Muscle layer of duodenum (tissue), 2 donors: ENCODE measurements around the gene ARID4B.
"Not testable (repeated sequence)": the region's sequence is repeated elsewhere in the genome, so short reads cannot be mapped to it uniquely, and the experiment has no call there.

Source experiments
- H3K27ac ChIP-seq: one replicate; pipeline ENCODE4 v1.7.0; 2013; ENCODE audit warnings: mild to moderate bottlenecking, low read length
- H3K27me3 ChIP-seq: one replicate; pipeline ENCODE4 v1.7.0; 2013; ENCODE audit warnings: low read depth, mild to moderate bottlenecking, control low read depth, low read length
- H3K36me3 ChIP-seq, 2 donors: one replicate each; pipeline ENCODE4 v1.7.0; 2013; ENCODE audit warnings: low read length in 2 of 2, control low read depth in 1 of 2, mild to moderate bottlenecking in 1 of 2; ENCODE audit not compliant: insufficient read depth in 2 of 2, control insufficient read depth in 1 of 2
- H3K4me1 ChIP-seq, 2 donors: one replicate each; pipeline ENCODE4 v1.7.0; 2013; ENCODE audit warnings: low read length in 2 of 2, mild to moderate bottlenecking in 2 of 2, control low read depth in 1 of 2, moderate library complexity in 1 of 2; ENCODE audit not compliant: insufficient read depth in 2 of 2, control insufficient read depth in 1 of 2
- H3K4me3 ChIP-seq, 2 donors: one replicate each; pipeline ENCODE4 v1.7.0; 2013; ENCODE audit warnings: low read length in 2 of 2, low read depth in 1 of 2, mild to moderate bottlenecking in 1 of 2
- H3K9me3 ChIP-seq, 2 donors: one replicate each; pipeline ENCODE4 v1.7.0; 2013; ENCODE audit warnings: low read length in 2 of 2, control low read depth in 1 of 2, mild to moderate bottlenecking in 1 of 2; ENCODE audit not compliant: control insufficient read depth in 1 of 2
- donor health status: healthy.

ARID4B gene

GRCh38 chr1:235266967-235267366, 61.0 kb downstream of the ARID4B start:
- H3K4me1 ChIP-seq = peaks cover 0 to 23% of the 10 kb centered on the region in 2 donors
- H3K36me3 ChIP-seq = no peaks in the 10 kb centered on the region
- no peaks in the 10 kb centered on the region for H3K27me3 ChIP-seq
- H3K27ac ChIP-seq = no peak overlapping the region
- H3K9me3 ChIP-seq = no peaks in the 10 kb centered on the region
- H3K4me3 ChIP-seq = no peak overlapping the region

GRCh38 chr1:235266325-235266724, 61.7 kb downstream of the ARID4B start:
- Histone ChIP-seq H3K9me3 (no peaks in the 10 kb centered on the region), H3K36me3 (no peaks in the 10 kb centered on the region), H3K27me3 (no peaks in the 10 kb centered on the region), H3K27ac (no peak overlapping the region), H3K4me1 (peaks cover 0 to 23% of the 10 kb centered on the region in 2 donors), H3K4me3 (no peak overlapping the region)

- H3K9me3 ChIP-seq = no peaks in the 10 kb centered on the region
- H3K4me1 ChIP-seq = peaks cover 0 to 19% of the 10 kb centered on the region in 2 donors
- no peaks in the 10 kb centered on the region for H3K36me3 ChIP-seq
- no peak overlapping the region for H3K4me3 ChIP-seq
- H3K27me3 ChIP-seq = no peaks in the 10 kb centered on the region
- no peak overlapping the region for H3K27ac ChIP-seq
Measured at GRCh38 chr1:235265900-235266299, 62.1 kb downstream of the ARID4B start.

GRCh38 chr1:235264327-235264726, 63.7 kb downstream of the ARID4B start:
- Histone ChIP-seq H3K36me3 (peaks cover 2 to 9% of the 10 kb centered on the region in 2 donors), H3K27me3 (no peaks in the 10 kb centered on the region), H3K4me3 (no peak overlapping the region), H3K9me3 (no peaks in the 10 kb centered on the region), H3K4me1 (peaks cover 0 to 14% of the 10 kb centered on the region in 2 donors), H3K27ac (no peak overlapping the region)

- H3K27me3 ChIP-seq = no peaks in the 10 kb centered on the region
- peaks cover 5 to 12% of the 10 kb centered on the region in 2 donors for H3K36me3 ChIP-seq
- H3K4me3 ChIP-seq = no peak overlapping the region
- no peaks in the 10 kb centered on the region for H3K9me3 ChIP-seq
- no peak overlapping the region for H3K27ac ChIP-seq
- peaks cover 0 to 14% of the 10 kb centered on the region in 2 donors for H3K4me1 ChIP-seq
Measured at GRCh38 chr1:235262539-235262938, 65.4 kb downstream of the ARID4B start.

- Histone ChIP-seq H3K9me3 (no peaks in the 10 kb centered on the region), H3K4me1 (peaks cover 0 to 7% of the 10 kb centered on the region in 2 donors), H3K27me3 (no peaks in the 10 kb centered on the region), H3K36me3 (peaks cover 5 to 12% of the 10 kb centered on the region in 2 donors), H3K4me3 (no peak overlapping the region), H3K27ac (no peak overlapping the region)
Measured at GRCh38 chr1:235261243-235261642, 66.7 kb downstream of the ARID4B start.

- no peak overlapping the region for H3K27ac ChIP-seq
- H3K27me3 ChIP-seq = no peaks in the 10 kb centered on the region
- H3K4me3 ChIP-seq = no peak overlapping the region
- no peaks in the 10 kb centered on the region for H3K9me3 ChIP-seq
- peaks cover 5 to 12% of the 10 kb centered on the region in 2 donors for H3K36me3 ChIP-seq
- H3K4me1 ChIP-seq = no peaks in the 10 kb centered on the region
Measured at GRCh38 chr1:235259133-235259778, 68.7 kb downstream of the ARID4B start.

- H3K27me3 ChIP-seq, H3K9me3 ChIP-seq, H3K4me3 ChIP-seq, H3K4me1 ChIP-seq, H3K27ac ChIP-seq: not testable (repeated sequence)
- peaks cover 5 to 12% of the 10 kb centered on the region in 2 donors for H3K36me3 ChIP-seq
Measured at GRCh38 chr1:235258068-235258467, 69.9 kb downstream of the ARID4B start.

- H3K4me1 ChIP-seq = no peaks in the 10 kb centered on the region
- H3K36me3 ChIP-seq = peaks cover 10 to 19% of the 10 kb centered on the region in 2 donors
- no peaks in the 10 kb centered on the region for H3K9me3 ChIP-seq
- H3K27ac ChIP-seq = no peak overlapping the region
- no peaks in the 10 kb centered on the region for H3K27me3 ChIP-seq
- no peak overlapping the region for H3K4me3 ChIP-seq
Measured at GRCh38 chr1:235254721-235255120, 73.3 kb downstream of the ARID4B start.

GRCh38 chr1:235253219-235253962, 74.6 kb downstream of the ARID4B start:
- no peaks in the 10 kb centered on the region for H3K27me3 ChIP-seq
- H3K36me3 ChIP-seq = peaks cover 5 to 13% of the 10 kb centered on the region in 2 donors
- no peak overlapping the region for H3K4me3 ChIP-seq
- H3K4me1 ChIP-seq = no peaks in the 10 kb centered on the region
- no peak overlapping the region for H3K27ac ChIP-seq
- H3K9me3 ChIP-seq = no peaks in the 10 kb centered on the region

GRCh38 chr1:235250430-235250829, 77.5 kb downstream of the ARID4B start:
- H3K27ac ChIP-seq = no peak overlapping the region
- peaks cover 8 to 18% of the 10 kb centered on the region in 2 donors for H3K36me3 ChIP-seq
- no peak overlapping the region for H3K4me3 ChIP-seq
- H3K4me1 ChIP-seq = no peaks in the 10 kb centered on the region
- H3K9me3 ChIP-seq = no peaks in the 10 kb centered on the region
- H3K27me3 ChIP-seq = no peaks in the 10 kb centered on the region
